ENCODE data around the gene NAA15. TPM values are rescaled to one million over a fixed set of nuclear protein-coding genes. Genes with fewer than 3 reads are reported as not detected.

NAA15 gene
- total and polyA plus RNA-seq, 3 donors from 2014 or later: 16.8 to 35.4 (median 33.9) TPM

DNA sequence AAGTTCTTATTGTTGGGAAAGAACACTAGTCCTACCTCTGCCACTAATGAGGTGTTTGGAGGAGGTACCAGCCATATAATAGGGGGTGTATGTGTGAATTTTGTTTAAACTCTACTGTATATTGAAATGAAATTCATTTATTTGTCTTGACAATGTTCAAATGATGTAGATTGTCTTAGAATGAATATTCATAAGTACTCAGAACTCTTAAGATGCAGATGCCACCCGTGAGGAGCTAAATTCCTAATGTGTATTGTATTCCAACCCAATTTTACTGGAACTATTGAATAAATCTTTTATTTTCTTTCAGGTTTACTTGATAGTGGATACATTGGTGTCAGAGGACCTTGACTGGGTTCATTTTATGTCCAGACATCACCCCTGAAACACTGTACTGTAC lies 88.7 kb downstream of the NAA15 start:
- H3K27ac ChIP-seq: no peak overlapping the region
- H3K4me1 ChIP-seq: no peaks in the 10 kb centered on the region
- TF ChIP-seq POLR2A (IDR thresholded peaks at IDR 0.05): no peak
- TF ChIP-seq, protein P1, sequence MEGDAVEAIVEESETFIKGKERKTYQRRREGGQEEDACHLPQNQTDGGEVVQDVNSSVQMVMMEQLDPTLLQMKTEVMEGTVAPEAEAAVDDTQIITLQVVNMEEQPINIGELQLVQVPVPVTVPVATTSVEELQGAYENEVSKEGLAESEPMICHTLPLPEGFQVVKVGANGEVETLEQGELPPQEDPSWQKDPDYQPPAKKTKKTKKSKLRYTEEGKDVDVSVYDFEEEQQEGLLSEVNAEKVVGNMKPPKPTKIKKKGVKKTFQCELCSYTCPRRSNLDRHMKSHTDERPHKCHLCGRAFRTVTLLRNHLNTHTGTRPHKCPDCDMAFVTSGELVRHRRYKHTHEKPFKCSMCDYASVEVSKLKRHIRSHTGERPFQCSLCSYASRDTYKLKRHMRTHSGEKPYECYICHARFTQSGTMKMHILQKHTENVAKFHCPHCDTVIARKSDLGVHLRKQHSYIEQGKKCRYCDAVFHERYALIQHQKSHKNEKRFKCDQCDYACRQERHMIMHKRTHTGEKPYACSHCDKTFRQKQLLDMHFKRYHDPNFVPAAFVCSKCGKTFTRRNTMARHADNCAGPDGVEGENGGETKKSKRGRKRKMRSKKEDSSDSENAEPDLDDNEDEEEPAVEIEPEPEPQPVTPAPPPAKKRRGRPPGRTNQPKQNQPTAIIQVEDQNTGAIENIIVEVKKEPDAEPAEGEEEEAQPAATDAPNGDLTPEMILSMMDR (IDR thresholded peaks at IDR 0.05): no peak
- no peaks in the 10 kb centered on the region for H3K9me3 ChIP-seq
- H3K27me3 ChIP-seq: no peaks in the 10 kb centered on the region
- WGBS, 2 donors: 76 to 85% methylated on average over 1 of the region's 1 CpG
- H3K36me3 ChIP-seq (ENCODE audit: low read depth, missing control alignments): no peaks in the 10 kb centered on the region
- no peak overlapping the region for H3K4me3 ChIP-seq
- intact Hi-C loops (cut with DNase I; ENCODE audit: low total_unique reads): no loop called here
- DNase-seq: no peak

DNA sequence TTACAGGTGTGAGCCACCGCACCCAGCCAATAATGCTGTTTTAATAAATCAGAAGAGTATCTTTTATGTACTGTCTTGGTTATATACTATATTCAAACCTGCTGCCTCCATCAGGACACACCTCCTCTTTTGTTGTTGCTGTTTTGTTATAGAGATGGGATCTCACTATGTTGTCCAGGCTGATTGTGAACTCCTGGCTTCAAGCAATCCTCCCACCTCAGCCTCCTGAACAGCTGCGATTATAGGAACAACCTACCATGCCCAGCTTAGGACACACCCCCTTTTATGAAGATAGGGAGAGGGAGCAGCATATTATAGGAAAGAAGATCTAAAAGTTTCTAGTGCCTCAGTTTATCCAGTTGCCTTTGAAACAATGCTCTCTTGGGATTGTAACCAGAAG lies 90.4 kb downstream of the NAA15 start:
- Histone ChIP-seq H3K27ac (no peak overlapping the region), H3K4me1 (no peaks in the 10 kb centered on the region), H3K4me3 (no peak overlapping the region), H3K9me3 (no peaks in the 10 kb centered on the region), H3K27me3 (no peaks in the 10 kb centered on the region), H3K36me3 (ENCODE audit: low read depth, missing control alignments) (no peaks in the 10 kb centered on the region)
- WGBS, 2 donors: 84 to 90% methylated on average over 2 of the region's 2 CpGs
- no peak for TF ChIP-seq POLR2A (IDR thresholded peaks at IDR 0.05)
- TF ChIP-seq, protein P1 (IDR thresholded peaks at IDR 0.05): no peak
- intact Hi-C loops (cut with DNase I; ENCODE audit: low total_unique reads): no loop called here
- DNase-seq: no peak

DNA sequence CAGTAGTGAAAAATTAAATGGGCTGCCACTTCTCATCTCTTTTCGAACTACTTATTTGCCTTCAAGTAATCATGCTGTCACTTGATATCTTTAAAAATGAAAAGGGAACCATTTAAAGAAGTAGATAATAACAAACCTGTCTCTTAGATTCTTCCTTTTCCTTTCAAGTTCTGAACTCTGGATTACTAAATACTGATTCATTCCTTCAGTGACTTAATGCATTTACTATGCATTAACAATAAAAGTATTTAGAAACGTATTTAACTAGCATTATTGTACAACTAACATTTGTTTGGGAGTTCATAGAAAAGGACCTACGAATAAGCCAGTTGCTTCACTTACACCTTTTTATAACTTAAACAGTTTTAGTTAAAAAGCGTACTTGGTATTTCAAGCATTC lies 91.5 kb downstream of the NAA15 start:
- no peak for DNase-seq
- no peaks in the 10 kb centered on the region for H3K27me3 ChIP-seq
- no peaks in the 10 kb centered on the region for H3K36me3 ChIP-seq (ENCODE audit: low read depth, missing control alignments)
- H3K4me3 ChIP-seq: no peak overlapping the region
- TF ChIP-seq, protein P1 (IDR thresholded peaks at IDR 0.05): no peak
- no peak for TF ChIP-seq POLR2A (IDR thresholded peaks at IDR 0.05)
- no peaks in the 10 kb centered on the region for H3K9me3 ChIP-seq
- intact Hi-C loops (cut with DNase I; ENCODE audit: low total_unique reads): no loop called here
- no peaks in the 10 kb centered on the region for H3K4me1 ChIP-seq
- WGBS, 2 donors: 87 to 95% methylated on average over 4 of the region's 4 CpGs
- H3K27ac ChIP-seq: no peak overlapping the region

DNA sequence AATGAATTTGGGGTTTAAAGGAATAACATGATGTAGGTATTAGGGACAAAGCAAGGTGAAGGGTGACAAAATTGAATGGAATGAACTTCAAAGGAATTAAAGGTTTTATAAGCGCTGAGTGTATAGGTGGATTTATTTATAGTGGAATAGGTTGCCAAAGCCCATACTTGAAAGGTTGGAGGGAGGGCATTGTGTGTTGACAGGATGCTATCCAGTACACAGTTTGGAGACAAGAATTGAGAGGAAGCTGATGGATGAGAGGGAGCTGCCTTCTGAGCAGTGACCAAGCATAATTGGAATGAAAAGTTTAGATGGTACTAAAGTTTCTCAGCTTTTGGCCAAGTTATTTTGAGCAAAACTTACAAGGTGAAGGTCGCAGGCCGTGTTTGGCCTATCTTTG lies 100.1 kb downstream of the NAA15 start:
- no peak for DNase-seq
- Histone ChIP-seq H3K9me3 (no peaks in the 10 kb centered on the region), H3K27ac (no peak overlapping the region), H3K36me3 (ENCODE audit: low read depth, missing control alignments) (no peaks in the 10 kb centered on the region), H3K4me1 (no peaks in the 10 kb centered on the region), H3K27me3 (no peaks in the 10 kb centered on the region), H3K4me3 (no peak overlapping the region)
- intact Hi-C loops (cut with DNase I; ENCODE audit: low total_unique reads): no loop called here
- no peak for TF ChIP-seq POLR2A (IDR thresholded peaks at IDR 0.05)
- WGBS, 2 donors: 81 to 83% methylated on average over 3 of the region's 3 CpGs

DNA sequence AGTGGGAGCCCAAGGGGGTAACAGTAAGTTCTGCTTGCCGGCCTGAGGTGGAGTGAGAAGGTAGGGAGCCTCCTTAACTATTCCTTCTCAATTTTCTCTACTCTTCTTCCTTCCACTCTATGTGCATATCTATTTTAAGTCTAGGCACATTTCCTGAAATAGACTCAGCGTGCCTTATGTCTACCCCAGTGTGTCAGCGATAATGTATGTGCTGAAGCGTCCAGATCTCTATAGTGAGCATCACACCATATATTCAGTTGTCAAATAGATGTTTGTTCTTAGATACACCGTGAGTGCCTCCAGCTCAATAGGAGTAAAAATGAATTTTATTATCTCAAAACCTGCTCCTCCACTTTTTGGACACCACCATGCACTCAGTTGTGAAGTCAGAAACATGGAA lies 101.1 kb downstream of the NAA15 start:
- Histone ChIP-seq H3K9me3 (no peaks in the 10 kb centered on the region), H3K36me3 (ENCODE audit: low read depth, missing control alignments) (no peaks in the 10 kb centered on the region), H3K27ac (no peak overlapping the region), H3K4me3 (no peak overlapping the region), H3K27me3 (no peaks in the 10 kb centered on the region), H3K4me1 (no peaks in the 10 kb centered on the region)
- TF ChIP-seq POLR2A (IDR thresholded peaks at IDR 0.05): no peak
- TF ChIP-seq, protein P1 (IDR thresholded peaks at IDR 0.05): no peak
- DNase-seq: no peak
- 82 to 84% methylated on average over 5 of the region's 5 CpGs for WGBS, 2 donors
- intact Hi-C loops (cut with DNase I; ENCODE audit: low total_unique reads): no loop called here
